ENCODE data around the gene CFAP20DC.

Gene CFAP20DC

DNA sequence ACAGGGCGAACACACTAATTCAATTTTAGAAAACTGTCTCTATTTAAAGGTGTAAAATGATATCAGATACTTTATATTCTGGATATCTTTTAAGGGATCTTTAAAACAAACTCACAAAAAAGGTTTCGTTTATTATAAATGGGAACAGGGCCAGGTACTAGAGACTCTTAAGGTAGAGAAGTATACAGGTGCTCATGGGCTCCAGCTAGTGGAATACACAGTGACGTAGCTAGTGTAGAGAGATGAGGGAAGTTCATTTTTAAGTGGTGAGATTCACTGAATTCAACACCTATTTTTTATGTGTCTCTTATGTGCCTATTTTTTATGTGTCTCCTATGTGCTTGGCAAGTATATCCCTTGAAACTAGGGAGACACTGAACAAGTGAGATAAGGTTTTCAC is 250.6 kb downstream of the CFAP20DC start:
- TF ChIP-seq, protein P1, sequence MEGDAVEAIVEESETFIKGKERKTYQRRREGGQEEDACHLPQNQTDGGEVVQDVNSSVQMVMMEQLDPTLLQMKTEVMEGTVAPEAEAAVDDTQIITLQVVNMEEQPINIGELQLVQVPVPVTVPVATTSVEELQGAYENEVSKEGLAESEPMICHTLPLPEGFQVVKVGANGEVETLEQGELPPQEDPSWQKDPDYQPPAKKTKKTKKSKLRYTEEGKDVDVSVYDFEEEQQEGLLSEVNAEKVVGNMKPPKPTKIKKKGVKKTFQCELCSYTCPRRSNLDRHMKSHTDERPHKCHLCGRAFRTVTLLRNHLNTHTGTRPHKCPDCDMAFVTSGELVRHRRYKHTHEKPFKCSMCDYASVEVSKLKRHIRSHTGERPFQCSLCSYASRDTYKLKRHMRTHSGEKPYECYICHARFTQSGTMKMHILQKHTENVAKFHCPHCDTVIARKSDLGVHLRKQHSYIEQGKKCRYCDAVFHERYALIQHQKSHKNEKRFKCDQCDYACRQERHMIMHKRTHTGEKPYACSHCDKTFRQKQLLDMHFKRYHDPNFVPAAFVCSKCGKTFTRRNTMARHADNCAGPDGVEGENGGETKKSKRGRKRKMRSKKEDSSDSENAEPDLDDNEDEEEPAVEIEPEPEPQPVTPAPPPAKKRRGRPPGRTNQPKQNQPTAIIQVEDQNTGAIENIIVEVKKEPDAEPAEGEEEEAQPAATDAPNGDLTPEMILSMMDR (conservative IDR thresholded peaks at IDR 0.05; ENCODE audit: low read depth, low read length): no peak
- Histone ChIP-seq H3K36me3 (ENCODE audit: insufficient read depth) (no peaks in the 10 kb centered on the region), H3K9ac (no peak overlapping the region), H3K27ac (no peak overlapping the region), H2AFZ (ENCODE audit: low read depth) (no peak overlapping the region), H3K79me2 (ENCODE audit: insufficient read depth, low read depth) (no peaks in the 10 kb centered on the region), H4K20me1 (ENCODE audit: insufficient read depth) (no peaks in the 10 kb centered on the region), H3K4me3 (IDR thresholded peaks at IDR 0.05; ENCODE audit: insufficient read depth, low read depth, low read length) (no peak overlapping the region), H3K27me3 (ENCODE audit: insufficient read depth, low read depth) (no peaks in the 10 kb centered on the region), H3K4me1 (ENCODE audit: low read depth, poor library complexity, severe bottlenecking) (no peaks in the 10 kb centered on the region), H3K4me2 (no peak overlapping the region)

- Histone ChIP-seq H3K4me3 (IDR thresholded peaks at IDR 0.05; ENCODE audit: insufficient read depth, low read depth, low read length) (no peak overlapping the region), H3K9ac (no peak overlapping the region), H3K27me3 (ENCODE audit: insufficient read depth, low read depth) (no peaks in the 10 kb centered on the region), H3K4me2 (no peak overlapping the region), H3K36me3 (ENCODE audit: insufficient read depth) (no peaks in the 10 kb centered on the region), H4K20me1 (ENCODE audit: insufficient read depth) (no peaks in the 10 kb centered on the region), H3K79me2 (ENCODE audit: insufficient read depth, low read depth) (no peaks in the 10 kb centered on the region), H3K4me1 (ENCODE audit: low read depth, poor library complexity, severe bottlenecking) (no peaks in the 10 kb centered on the region), H2AFZ (ENCODE audit: low read depth) (no peak overlapping the region), H3K27ac (no peak overlapping the region)
- TF ChIP-seq, protein P1 (conservative IDR thresholded peaks at IDR 0.05; ENCODE audit: low read depth, low read length): no peak
Observed at GRCh38 chr3:58798312-58798711, 251.5 kb downstream of the CFAP20DC start.

- Histone ChIP-seq H3K4me2 (no peak overlapping the region), H3K27me3 (ENCODE audit: insufficient read depth, low read depth) (no peaks in the 10 kb centered on the region), H3K79me2 (ENCODE audit: insufficient read depth, low read depth) (no peaks in the 10 kb centered on the region), H3K9ac (no peak overlapping the region), H3K4me1 (ENCODE audit: low read depth, poor library complexity, severe bottlenecking) (no peaks in the 10 kb centered on the region), H3K36me3 (ENCODE audit: insufficient read depth) (no peaks in the 10 kb centered on the region), H3K4me3 (IDR thresholded peaks at IDR 0.05; ENCODE audit: insufficient read depth, low read depth, low read length) (no peak overlapping the region), H2AFZ (ENCODE audit: low read depth) (no peak overlapping the region), H4K20me1 (ENCODE audit: insufficient read depth) (no peaks in the 10 kb centered on the region), H3K27ac (no peak overlapping the region)
- TF ChIP-seq, protein P1 (conservative IDR thresholded peaks at IDR 0.05; ENCODE audit: low read depth, low read length): no peak
Observed at GRCh38 chr3:58794750-58795149, 255.1 kb downstream of the CFAP20DC start.

GRCh38 chr3:58793938-58794337 is 255.9 kb downstream of the CFAP20DC start:
- Histone ChIP-seq H4K20me1 (ENCODE audit: insufficient read depth) (no peaks in the 10 kb centered on the region), H3K27ac (no peak overlapping the region), H2AFZ (ENCODE audit: low read depth) (no peak overlapping the region), H3K27me3 (ENCODE audit: insufficient read depth, low read depth) (no peaks in the 10 kb centered on the region), H3K4me2 (no peak overlapping the region), H3K79me2 (ENCODE audit: insufficient read depth, low read depth) (no peaks in the 10 kb centered on the region), H3K9ac (no peak overlapping the region), H3K4me1 (ENCODE audit: low read depth, poor library complexity, severe bottlenecking) (no peaks in the 10 kb centered on the region), H3K4me3 (IDR thresholded peaks at IDR 0.05; ENCODE audit: insufficient read depth, low read depth, low read length) (no peak overlapping the region), H3K36me3 (ENCODE audit: insufficient read depth) (no peaks in the 10 kb centered on the region)
- TF ChIP-seq, protein P1 (conservative IDR thresholded peaks at IDR 0.05; ENCODE audit: low read depth, low read length): no peak
